DMS79 (cell line): ENCODE data around the gene DISP2.

ENCODE experiments used
- DNase-seq: peaks from one replicate; lab custom pipeline; 2025; lab: John Stamatoyannopoulos, UW

DISP2 gene

DNA sequence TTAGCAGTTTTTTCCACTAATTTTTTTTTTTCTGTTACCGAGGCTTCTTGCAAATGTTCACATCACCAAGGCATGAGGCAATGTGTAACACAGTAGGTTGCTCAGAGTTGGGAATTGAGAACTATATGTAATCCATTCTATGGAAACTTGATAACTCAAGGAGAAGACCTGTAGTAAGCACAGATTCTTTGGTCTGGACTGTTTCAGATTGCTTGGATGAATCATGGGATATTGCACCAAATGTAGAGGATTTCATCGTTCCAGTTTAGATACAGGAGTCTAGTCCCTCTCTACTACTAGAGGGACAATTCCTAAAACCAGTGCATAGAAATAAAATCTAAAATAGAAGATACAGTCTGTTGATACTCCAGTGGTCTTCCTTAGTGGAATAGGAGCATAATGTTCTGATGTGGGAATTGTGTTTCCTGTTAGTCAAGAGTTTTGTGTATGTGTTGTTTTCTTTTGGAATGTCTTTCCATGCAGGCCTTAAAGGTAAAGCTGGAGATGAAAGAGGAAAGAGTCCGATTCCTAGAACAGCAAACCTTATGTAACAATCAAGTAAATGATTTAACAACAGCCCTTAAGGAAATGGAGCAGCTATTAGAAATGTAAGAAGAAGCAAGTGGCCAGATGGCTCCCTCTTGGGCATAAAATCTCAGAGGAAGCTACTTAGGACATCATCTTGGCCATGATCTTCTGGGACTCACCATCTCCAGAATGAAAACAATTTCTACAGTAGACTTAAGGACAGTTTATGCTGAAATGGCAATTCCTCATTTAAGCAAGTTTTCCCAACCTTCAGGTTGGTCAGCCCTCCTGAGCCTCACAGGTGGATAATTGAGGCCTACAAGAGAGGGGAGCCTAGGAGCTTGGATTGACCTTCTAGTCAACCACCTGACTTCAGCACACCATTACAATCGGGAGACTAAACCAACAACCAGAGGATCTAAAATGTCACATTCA lies 35.2 kb downstream of the DISP2 start:
- no peak for DNase-seq

DNA sequence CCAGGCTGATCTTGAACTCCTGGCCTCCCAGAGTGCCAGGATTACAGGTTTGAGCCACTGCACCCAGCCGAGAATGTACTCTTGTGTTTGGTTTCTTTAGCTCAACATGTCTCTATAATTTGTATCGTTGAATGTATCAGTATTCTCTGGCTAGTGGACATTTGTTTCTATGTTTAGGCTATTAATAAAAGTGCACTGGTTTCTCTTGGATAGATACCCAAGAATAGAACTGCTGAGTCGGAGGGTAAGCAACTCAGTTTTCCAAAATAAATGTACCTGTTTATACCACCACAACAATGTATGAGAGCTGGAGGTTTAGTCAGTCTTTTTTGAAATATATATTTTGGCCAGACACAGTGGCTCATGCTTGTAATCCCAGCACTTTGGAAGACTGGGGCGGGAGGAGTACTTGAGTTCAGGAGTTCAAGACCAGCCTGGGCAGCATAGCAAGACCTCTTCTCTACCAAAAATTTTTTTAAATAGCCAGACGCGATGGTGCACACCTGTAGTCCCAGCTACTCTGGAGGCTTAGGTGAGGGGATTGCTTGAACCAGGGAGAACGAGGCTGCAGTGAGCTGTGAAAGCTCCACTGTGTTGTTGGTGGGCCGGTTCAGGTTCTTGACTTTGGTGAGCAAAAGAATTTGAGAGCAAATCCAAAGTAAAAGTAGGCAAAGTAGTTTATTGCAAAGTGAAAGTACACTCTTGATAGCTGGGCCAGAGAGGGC lies 39.8 kb downstream of the DISP2 start:
- no peak for DNase-seq

DNA sequence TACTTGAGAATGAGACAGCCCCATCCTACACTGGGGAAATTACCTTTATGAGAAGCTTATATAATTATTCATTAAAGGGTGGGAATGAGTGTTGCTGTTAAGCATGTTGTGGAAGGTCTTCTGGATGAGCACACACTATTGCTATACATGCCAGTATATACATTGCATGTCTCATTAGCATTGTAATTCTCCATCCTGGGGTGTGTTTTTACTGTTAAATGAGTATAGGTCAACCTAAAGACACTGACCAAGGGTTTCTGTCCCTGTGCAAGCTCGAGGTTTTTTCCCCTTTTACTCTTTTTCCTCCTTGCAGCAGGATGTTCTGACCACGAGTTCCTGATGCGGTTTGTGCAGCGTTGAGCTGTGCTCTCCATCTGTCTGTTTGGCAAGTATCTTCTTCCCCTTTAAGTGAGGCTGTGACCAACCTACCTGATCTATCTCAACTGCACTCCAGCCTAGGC lies 40.4 kb downstream of the DISP2 start:
- DNase-seq, result no peak

- no peak for DNase-seq
Measured at GRCh38 chr15:40399370-40399769, 41.4 kb downstream of the DISP2 start.

GRCh38 chr15:40405501-40406381 lies 47.7 kb downstream of the DISP2 start, which contains the start of gene IVD:
IVD (plus strand) TSS chr15:40405795; CDS start chr15:40405828, 33 bp downstream.
- peak; percentile 64 for DNase-seq

DNA sequence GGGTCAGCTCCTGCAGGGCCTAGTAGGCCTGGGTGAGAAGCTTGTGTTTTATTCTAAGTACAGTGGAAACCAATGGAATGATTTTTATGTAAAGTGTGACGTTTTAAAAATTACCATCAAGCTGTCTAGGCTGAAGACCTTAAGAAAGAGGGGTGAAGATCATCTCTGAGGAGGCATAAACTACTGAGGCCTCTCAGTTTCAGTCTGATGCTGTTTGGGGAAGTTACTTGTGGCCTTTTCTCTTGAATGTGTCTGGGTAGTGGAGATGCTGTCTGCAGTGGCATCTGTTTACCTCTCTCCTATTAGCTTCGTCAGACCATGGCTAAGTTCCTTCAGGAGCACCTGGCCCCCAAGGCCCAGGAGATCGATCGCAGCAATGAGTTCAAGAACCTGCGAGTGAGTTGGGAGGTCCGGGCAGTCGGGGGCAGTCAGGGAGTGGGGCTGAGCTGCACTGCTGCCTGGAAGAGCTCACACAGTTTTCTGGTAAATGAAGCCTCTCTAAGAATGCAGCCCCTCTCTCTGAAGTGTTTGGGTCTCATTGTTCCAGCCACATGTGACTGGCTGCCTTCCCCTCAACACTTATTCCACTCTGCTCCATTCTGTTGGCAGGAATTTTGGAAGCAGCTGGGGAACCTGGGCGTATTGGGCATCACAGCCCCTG lies 49.4 kb downstream of the DISP2 start:
- DNase-seq, result no peak

- peak; percentile 11 for DNase-seq
Measured at GRCh38 chr15:40409366-40409765, 51.3 kb downstream of the DISP2 start.

DNA sequence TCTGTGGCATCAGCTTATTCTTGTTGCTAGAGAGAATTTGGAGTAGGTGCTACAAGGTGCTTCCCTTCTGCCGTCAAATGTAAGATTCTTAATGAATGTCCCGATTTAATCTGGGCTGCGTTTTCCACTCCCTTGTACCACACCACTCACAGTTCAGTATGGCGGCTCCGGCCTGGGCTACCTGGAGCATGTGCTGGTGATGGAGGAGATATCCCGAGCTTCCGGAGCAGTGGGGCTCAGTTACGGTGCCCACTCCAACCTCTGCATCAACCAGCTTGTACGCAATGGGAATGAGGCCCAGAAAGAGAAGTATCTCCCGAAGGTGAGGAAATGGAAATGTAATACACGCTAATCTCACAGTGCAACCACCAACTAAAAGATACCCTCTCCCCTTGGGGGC lies 52.5 kb downstream of the DISP2 start:
- DNase-seq, result no peak

DNA sequence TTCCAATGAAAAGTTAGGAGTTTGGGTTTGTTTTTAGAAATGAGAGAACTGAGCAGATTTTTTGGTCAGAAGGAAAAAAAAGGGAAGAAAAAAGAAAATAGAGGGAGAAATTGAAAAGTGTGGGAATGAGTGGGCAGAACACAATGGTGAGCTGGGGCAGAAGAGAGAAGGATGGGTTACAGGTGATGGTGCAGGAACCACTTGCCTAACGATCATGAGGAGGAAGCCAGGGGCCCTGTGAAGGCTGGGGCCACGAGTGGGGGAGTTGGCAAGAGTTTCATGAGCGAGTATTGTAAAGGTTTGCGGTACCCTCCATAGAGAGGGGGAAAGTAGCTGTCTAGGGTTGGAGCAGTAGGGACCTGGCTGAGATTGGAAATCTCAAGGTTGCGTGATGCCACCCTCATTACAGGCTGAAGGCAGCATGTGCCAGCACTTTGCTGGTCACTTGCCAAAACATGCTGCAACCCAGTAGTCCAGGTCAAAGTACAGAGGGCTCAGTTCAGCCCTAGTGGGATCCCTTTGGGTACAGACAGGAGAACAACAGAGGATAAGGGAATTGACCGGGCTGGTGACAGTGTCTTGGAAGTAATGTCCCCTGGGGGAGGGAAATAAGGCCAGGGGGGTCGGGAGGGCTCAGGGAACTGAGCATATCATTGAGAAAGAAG lies 54.2 kb downstream of the DISP2 start:
- no peak for DNase-seq

- no peak for DNase-seq
Measured at GRCh38 chr15:40413036-40413435, 55.0 kb downstream of the DISP2 start.

DNA sequence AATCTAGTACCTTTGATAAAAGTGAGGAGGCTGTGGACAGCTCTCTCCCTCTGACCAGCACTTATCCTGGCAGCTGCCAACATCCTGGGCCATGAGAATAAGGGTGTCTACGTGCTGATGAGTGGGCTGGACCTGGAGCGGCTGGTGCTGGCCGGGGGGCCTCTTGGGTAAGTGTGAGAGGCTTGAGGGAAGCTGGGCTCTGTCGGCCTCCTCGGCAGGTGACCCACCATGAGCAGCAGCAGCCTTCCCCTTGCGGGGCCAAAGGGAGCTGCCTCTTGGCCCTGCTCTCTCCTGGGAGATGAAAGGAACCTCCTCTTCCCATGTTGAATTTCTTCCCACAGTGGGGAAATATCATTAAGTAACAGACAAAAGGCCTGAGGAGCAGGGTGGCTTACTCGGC lies 56.8 kb downstream of the DISP2 start:
- DNase-seq, result no peak

GRCh38 chr15:40415226-40415625 lies 57.2 kb downstream of the DISP2 start:
- no peak for DNase-seq

- DNase-seq, result no peak
Measured at GRCh38 chr15:40416056-40416455, 58.0 kb downstream of the DISP2 start.

DNA sequence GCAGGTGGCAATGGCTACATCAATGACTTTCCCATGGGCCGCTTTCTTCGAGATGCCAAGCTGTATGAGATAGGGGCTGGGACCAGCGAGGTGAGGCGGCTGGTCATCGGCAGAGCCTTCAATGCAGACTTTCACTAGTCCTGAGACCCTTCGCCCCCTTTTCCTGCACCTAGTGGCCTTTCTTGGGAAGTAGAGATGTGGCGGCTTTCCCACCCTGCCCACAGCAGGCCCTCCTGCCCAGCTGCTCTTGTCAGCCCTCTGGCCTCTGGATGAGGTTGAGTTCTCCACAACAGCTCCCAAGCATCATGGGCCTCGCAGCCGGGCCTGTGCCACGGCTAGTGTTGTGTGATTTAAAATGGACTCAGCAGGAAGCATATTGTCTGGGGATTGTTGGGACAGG lies 60.1 kb downstream of the DISP2 start:
- no peak for DNase-seq

DNA sequence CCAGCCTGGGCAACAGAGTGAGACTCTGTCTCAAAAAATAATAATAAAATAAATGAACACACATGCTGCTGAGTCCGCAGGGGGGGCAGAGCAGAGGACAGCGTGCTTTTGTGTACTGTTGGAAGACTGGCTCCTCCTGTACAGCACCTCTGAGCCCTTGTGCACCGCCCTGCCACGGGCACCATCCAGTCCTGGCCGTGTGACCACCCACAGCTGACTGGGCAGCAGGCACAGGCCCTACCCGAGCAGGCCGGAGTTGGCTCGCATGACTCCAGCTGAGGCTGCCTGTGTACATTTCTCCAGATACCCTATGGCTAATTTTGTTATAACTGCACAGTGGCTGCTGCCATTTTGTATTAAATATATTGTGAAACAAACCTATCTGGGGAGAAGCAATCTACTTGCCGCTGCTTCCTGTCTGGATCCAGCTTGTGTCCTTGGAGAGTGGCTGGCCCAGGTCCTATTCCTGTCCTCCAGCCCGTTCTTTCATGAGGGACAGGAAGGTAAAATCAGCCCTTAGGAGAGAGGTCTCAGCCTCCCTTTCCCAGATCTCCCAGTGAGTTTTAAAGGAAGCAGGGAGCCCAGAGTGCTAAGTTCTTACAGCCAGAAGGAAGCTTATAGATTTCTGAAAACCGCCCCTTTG lies 62.2 kb downstream of the DISP2 start:
- DNase-seq, result no peak

GRCh38 chr15:40420793-40421192 lies 62.8 kb downstream of the DISP2 start:
- peak; percentile 54 for DNase-seq

GRCh38 chr15:40421246-40422157 lies 63.5 kb downstream of the DISP2 start:
- DNase-seq, result no peak

DNA sequence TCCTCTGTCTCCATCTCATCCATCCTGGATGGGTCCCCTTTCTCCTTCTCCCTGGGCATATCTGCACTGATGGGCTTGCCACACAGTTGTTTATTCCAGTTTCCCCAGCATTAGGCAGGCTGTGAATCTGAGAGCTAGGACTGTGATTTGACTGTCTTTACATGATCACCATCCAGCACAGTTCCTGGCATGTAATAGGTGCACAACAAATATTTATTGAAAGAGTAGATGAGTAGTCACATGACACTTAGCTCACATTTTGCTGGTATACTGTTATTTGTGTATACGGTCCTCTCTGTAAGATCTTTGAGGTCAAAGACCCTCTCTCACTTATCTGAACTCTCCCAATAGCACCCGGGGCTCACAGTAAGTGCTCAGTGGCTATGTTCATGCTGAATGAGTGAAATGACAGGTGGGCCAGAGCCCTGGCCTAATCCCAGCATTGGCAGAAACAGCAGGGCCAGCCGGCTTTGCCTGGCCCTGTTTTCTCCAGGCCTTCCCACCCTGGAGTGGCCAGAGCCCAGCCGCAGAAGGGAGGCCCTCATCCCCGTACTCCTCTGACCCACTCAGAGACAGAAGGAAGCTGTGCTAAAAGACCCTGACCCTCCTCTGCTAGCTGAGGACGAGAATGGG lies 66.6 kb downstream of the DISP2 start:
- DNase-seq, result no peak

- DNase-seq, result no peak
Measured at GRCh38 chr15:40425681-40426080, 67.7 kb downstream of the DISP2 start.
